Retina (tissue), 1 donor: Measurements from ENCODE around the gene CD19.

Source experiments
- DNase-seq: peaks from one replicate; pipeline ENCODE4 v3.0.0-alpha.2; 2016

CD19 gene

DNA sequence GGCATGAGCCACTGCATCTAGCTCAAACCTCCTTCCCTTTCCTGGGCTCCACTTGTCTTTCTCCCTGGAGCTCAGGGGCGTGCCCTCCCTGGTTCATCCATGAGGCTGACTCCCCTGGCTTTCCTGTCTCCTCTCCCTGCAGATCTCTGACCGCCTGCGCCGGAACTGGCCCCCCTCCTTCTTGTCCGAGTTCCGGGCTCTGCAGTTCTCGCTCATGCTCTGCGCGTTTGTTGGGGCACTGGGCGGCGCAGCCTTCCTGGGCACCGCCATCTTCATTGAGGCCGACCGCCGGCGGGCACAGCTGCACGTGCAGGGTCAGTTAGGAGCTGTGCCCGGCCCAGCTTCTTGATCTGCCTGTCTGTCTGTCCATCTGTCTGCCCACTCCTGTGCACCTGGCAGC, 51.9 kb downstream of the CD19 start:
- DNase-seq = no peak

DNA sequence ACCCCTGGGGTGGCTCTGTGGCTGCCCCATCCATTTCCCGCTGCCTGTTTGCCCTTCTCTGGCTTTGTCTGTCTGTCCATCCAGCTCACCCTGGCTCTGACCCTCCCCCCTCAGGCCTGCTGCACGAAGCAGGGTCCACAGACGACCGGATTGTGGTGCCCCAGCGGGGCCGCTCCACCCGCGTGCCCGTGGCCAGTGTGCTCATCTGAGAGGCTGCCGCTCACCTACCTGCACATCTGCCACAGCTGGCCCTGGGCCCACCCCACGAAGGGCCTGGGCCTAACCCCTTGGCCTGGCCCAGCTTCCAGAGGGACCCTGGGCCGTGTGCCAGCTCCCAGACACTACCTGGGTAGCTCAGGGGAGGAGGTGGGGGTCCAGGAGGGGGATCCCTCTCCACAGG, 52.3 kb downstream of the CD19 start:
- no peak for DNase-seq

DNA sequence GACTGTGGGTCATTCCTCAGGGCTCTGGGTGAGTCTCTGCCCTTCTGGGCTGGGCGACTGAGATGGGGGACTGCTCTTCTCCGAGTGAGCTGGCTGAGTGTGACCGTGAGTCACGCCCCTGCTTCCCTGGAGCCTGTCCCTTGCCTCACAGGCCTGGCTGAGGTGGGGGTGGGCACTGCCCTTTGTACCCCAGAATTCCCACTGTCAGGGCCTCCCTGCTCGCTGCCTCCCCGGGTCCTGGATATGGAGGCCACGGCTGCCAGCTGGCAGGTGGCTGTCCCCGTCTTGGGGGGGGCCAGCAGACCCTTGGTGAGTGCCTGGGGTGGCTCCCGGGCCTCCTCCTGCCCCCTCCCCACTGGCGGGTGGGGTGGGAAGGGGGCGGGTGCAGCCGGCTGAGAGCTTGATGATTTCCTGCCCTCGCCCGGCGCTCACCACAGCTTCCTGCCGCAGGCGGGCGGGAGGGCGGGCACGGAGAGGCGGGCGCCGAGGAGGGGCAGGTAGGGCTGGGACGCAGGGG, 52.9 kb downstream of the CD19 start, which contains the start of gene LAT:
Gene LAT (plus strand): TSS at position 434 of the 517 bp plus-strand sequence. CDS start 366 bp downstream, outside the sequence.
- no peak for DNase-seq

DNA sequence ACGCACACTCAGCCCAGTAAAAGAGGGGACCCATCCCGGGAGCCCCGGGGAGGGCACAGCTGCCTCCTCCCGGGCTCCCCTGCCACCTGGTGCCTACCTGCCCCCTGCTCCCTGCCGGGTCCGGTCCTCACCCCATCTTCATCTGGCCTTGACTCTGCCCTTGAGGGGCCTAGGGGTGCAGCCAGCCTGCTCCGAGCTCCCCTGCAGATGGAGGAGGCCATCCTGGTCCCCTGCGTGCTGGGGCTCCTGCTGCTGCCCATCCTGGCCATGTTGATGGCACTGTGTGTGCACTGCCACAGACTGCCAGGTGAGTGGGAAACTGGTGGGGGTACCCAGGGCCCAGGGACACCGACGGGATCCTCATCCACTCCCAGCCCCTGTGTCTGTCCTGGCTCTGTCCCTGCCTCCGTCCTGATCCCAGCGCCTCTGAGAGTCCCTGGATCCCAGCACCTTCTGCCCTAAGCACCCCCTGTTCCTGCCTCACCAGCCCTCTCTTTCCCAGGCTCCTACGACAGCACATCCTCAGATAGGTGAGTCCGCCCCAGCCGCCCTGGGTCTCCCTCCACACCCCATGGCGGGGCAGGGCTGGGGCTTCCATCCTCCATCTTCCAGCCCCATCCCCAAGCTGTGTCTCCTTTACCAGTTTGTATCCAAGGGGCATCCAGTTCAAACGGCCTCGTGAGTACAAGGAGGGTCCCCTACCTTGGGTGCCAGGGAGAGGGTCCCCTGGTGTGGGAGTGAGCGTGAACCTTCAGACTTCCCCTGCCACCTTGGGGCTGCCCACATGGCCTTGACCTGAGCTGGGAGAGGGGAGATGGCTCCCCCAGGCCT, 53.7 kb downstream of the CD19 start:
- DNase-seq = no peak

DNA sequence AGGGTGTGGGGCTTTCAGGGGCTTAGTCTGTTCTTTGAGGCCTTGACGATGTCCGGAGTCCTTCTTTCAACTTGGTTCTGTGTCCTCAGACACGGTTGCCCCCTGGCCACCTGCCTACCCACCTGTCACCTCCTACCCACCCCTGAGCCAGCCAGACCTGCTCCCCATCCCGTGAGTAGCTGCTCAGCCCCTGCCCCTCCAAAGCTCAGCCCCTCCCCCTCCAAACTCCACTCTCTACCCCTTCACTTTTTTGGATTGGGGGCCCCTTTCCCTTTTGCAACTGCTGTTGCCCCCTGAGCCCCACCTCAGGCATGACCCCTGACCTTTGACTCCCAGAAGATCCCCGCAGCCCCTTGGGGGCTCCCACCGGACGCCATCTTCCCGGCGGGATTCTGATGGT, 54.3 kb downstream of the CD19 start:
- no peak for DNase-seq

DNA sequence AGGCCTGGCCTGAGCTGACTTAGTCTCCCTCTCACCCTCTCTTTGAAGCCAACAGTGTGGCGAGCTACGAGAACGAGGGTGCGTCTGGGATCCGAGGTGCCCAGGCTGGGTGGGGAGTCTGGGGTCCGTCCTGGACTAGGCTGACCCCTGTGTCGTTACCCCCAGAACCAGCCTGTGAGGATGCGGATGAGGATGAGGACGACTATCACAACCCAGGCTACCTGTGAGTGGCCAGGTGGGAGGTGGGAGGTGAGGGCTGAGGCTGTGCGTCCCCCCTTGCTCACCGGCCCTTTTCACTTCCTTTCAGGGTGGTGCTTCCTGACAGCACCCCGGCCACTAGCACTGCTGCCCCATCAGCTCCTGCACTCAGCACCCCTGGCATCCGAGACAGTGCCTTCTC, 54.7 kb downstream of the CD19 start:
- no peak for DNase-seq

DNA sequence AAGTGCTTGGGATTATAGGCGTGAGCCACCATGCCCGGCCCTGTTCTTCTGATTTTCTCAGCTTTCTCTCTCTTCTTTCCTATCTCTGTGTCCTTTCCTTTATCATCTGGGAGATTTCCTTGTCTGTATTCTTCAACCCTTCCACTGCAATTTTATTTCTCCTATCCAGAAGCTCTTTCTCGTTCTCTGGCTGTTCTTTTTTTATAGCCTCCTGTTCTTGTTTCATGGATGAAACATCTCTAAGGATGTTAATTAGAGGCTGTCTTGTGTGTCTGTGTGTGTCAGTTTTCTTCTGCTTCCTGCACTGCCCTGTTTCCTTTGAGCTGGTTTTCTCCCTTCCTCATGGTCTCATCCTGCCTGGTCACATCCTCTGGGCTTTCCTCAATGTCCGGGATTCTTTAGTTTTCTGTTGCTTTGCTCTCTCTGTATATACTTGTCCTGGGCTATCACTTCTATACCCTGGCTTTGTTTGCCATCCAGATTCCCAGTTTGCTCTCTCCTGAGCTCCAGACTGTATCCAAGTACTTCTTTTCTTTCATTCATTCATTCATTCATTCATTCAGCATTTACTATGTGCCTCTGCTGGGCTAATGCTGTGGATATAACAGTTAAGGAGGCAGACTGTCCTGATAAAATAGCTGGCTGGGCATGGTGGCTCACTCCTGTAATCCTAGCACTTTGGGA, 55.5 kb downstream of the CD19 start:
- no peak for DNase-seq
